HepG2 (cell line): ENCODE measurements around the gene LCAT. TPM values are rescaled to one million over a fixed set of nuclear protein-coding genes. Genes with fewer than 3 reads are reported as not detected.
A peak's percentile ranks its signal among the peaks of the same experiment; 100 is the strongest.

Source experiments
- ATAC-seq: fragments of 200-7000 bp; cut with Tn5 transposase; 3 replicates; pipeline ENCODE4 v1.9.1; 2020; ENCODE audit warnings: mild to moderate bottlenecking, moderate library complexity
- BruUV-seq: library from RNA; stranded (reverse); fragments of 400-500 nt; replicated peaks from 2 replicates; lab custom pipeline; 2021; lab: Mats Ljungman, UMichigan
- CTCF ChIA-PET: fragments of 300-600 bp; formaldehyde crosslinking; extraction: SDS; loops from one replicate; lab custom pipeline; 2021; ENCODE audit warnings: low total read pairs, inconsistent platforms, low intra/inter-chr PET ratio; lab: Yijun Ruan, JAX
- POLR2A ChIA-PET: fragments of 350-600 bp; sonication (Branson Sonifier 250); formaldehyde crosslinking; loops from one replicate; lab custom pipeline; 2020; ENCODE audit warnings: antibody characterized with exemption, inconsistent platforms; lab: Yijun Ruan, JAX
- DNase-seq: peaks from one replicate; pipeline ENCODE4 v3.0.0-alpha.2; 2015; ENCODE audit warnings: low spot score
- FAIRE-seq: peaks from 3 replicates; lab custom pipeline; 2011; peaks lifted over from hg19 to GRCh38; lab: Jason Lieb, UNC
- H2AFZ ChIP-seq: one replicate; pipeline ENCODE4 v1.6.1; 2011; ENCODE audit warnings: low read length, inconsistent platforms
- H3K27ac ChIP-seq: fragments of 300-600 bp; 3 replicates; pipeline ENCODE4 v1.8.0; 2011; ENCODE audit warnings: mixed run types, mild to moderate bottlenecking, mixed read lengths, low read length, inconsistent platforms; ENCODE audit not compliant: insufficient read depth; ENCODE audit errors: extremely low read length
- H3K27me3 ChIP-seq, 2 experiments: fragments of 200-600 bp in 1 of 2; 2 replicates in 1 of 2; 3 replicates in 1 of 2; pipeline versions ENCODE4 v1.6.0 to v1.8.0; 2011; ENCODE audit warnings: low read length in 2 of 2, mild to moderate bottlenecking in 2 of 2, moderate library complexity in 2 of 2, inconsistent platforms in 1 of 2; ENCODE audit not compliant: insufficient read depth in 2 of 2, control insufficient read depth in 1 of 2
- H3K36me3 ChIP-seq, 2 experiments: fragments of 200-600 bp in 1 of 2; replicated peaks in 1 of 2; 2 replicates in 1 of 2; 3 replicates in 1 of 2; pipeline versions ENCODE4 v1.5.1 to v1.8.0; 2011; ENCODE audit warnings: low read length in 2 of 2, inconsistent platforms in 1 of 2; ENCODE audit not compliant: insufficient read depth in 2 of 2, control insufficient read depth in 1 of 2
- H3K4me1 ChIP-seq: 2 replicates; pipeline ENCODE4 v1.5.1; 2012; ENCODE audit warnings: low read length, inconsistent platforms; ENCODE audit not compliant: insufficient read depth
- H3K4me2 ChIP-seq: 2 replicates; pipeline ENCODE4 v1.6.0; 2011; ENCODE audit warnings: low read depth, low read length, inconsistent platforms
- H3K4me3 ChIP-seq, 3 experiments: fragments of 200-600 bp in 1 of 3; sonication (generic), shearing (Covaris generic) in 1 of 3; replicated peaks in 1 of 3; 2 replicates each; pipeline ENCODE4 v1.5.1; 2011 to 2016; ENCODE audit warnings: low read length in 3 of 3, inconsistent platforms in 2 of 3, low read depth in 2 of 3, mild to moderate bottlenecking in 2 of 3, control low read depth in 1 of 3, mixed read lengths in 1 of 3; ENCODE audit not compliant: insufficient read depth in 1 of 3
- H3K79me2 ChIP-seq: one replicate; pipeline ENCODE4 v1.6.1; 2011; ENCODE audit warnings: low read length, inconsistent platforms; ENCODE audit not compliant: insufficient read depth
- H3K9ac ChIP-seq: 2 replicates; pipeline ENCODE4 v1.6.0; 2011; ENCODE audit warnings: mild to moderate bottlenecking, low read depth, low read length, inconsistent platforms; ENCODE audit not compliant: insufficient read depth
- H3K9me3 ChIP-seq: 2 replicates; pipeline ENCODE4 v1.5.1; 2012; ENCODE audit warnings: mild to moderate bottlenecking, low read length
- H4K20me1 ChIP-seq: 2 replicates; pipeline ENCODE4 v1.6.0; 2011; ENCODE audit warnings: inconsistent platforms, mild to moderate bottlenecking, low read length, moderate library complexity; ENCODE audit not compliant: insufficient read depth
- ASH2L ChIP-seq: fragments of 300-600, 200-600 bp; sonication (generic); IDR thresholded peaks from 2 replicates; pipeline ENCODE4 v1.7.0; 2017; ENCODE audit warnings: low read depth, mild to moderate bottlenecking, moderate library complexity, mixed read lengths, low read length; ENCODE audit not compliant: insufficient read length
- FOXK2 ChIP-seq: fragments of 450-650 bp; IDR thresholded peaks from 2 replicates; pipeline ENCODE4 v1.6.1; 2016
- HDAC2 ChIP-seq: sonication (generic); formaldehyde crosslinking; IDR thresholded peaks from 2 replicates; pipeline ENCODE4 v1.4.0; 2020; ENCODE audit warnings: missing genetic modification reagents
- HNRNPUL1 ChIP-seq: fragments of 200-400 bp; formaldehyde crosslinking; IDR thresholded peaks from 2 replicates; pipeline ENCODE4 v1.6.1; 2017; ENCODE audit warnings: low read depth, mild to moderate bottlenecking, low read length, moderate library complexity
- POLR2A ChIP-seq, 2 experiments: IDR thresholded peaks; 2 replicates each; pipeline ENCODE4 v1.6.1; 2011; ENCODE audit warnings: low read depth in 2 of 2, low read length in 2 of 2, mild to moderate bottlenecking in 1 of 2, moderate library complexity in 1 of 2; ENCODE audit not compliant: insufficient read depth in 1 of 2
- PRMT3 ChIP-seq: sonication (generic); formaldehyde crosslinking; IDR thresholded peaks from 2 replicates; pipeline ENCODE4 v1.8.1; 2022; ENCODE audit warnings: low read depth, mild to moderate bottlenecking, moderate library complexity, missing genetic modification reagents, borderline replicate concordance
- RARA ChIP-seq: IDR thresholded peaks from 2 replicates; pipeline ENCODE4 v1.6.1; 2016; ENCODE audit warnings: missing genetic modification reagents, missing compliant biosample characterization
- RBM22 ChIP-seq: fragments of 200-400 bp; formaldehyde crosslinking; optimal IDR thresholded peaks from 2 replicates; pipeline ENCODE3; 2017; ENCODE audit warnings: mild to moderate bottlenecking, low read length, moderate library complexity
- THAP7 ChIP-seq: sonication (generic); formaldehyde crosslinking; IDR thresholded peaks from 2 replicates; pipeline ENCODE4 v1.8.1; 2023; ENCODE audit warnings: mild to moderate bottlenecking, missing genetic modification reagents
- ZBTB37 ChIP-seq: sonication (generic); formaldehyde crosslinking; IDR thresholded peaks from 2 replicates; pipeline ENCODE4 v1.4.0; 2020; ENCODE audit warnings: mild to moderate bottlenecking, missing genetic modification reagents
- ZBTB38 ChIP-seq: sonication (generic); formaldehyde crosslinking; IDR thresholded peaks from 2 replicates; pipeline ENCODE4 v1.5.1; 2020; ENCODE audit warnings: mild to moderate bottlenecking, missing genetic modification reagents
- ZC3H13 ChIP-seq: sonication (generic); formaldehyde crosslinking; IDR thresholded peaks from 2 replicates; pipeline ENCODE4 v1.8.1; 2023; ENCODE audit warnings: mild to moderate bottlenecking, missing genetic modification reagents, moderate library complexity
- ZFX ChIP-seq: sonication (generic); formaldehyde crosslinking; IDR thresholded peaks from 2 replicates; pipeline ENCODE4 v1.4.0; 2020; ENCODE audit warnings: mild to moderate bottlenecking, low read depth, missing genetic modification reagents, moderate library complexity
- ZNF501 ChIP-seq: sonication (generic); formaldehyde crosslinking; IDR thresholded peaks from 2 replicates; pipeline ENCODE4 v1.5.1; 2020; ENCODE audit warnings: mild to moderate bottlenecking, moderate library complexity, missing genetic modification reagents
- ZNF737 ChIP-seq: sonication (generic); formaldehyde crosslinking; IDR thresholded peaks from 2 replicates; pipeline ENCODE4 v1.5.0; 2020; ENCODE audit warnings: missing genetic modification reagents, mild to moderate bottlenecking, borderline replicate concordance
- ZNF75D ChIP-seq: sonication (generic); formaldehyde crosslinking; IDR thresholded peaks from 2 replicates; pipeline ENCODE4 v1.8.1; 2023; ENCODE audit warnings: missing genetic modification reagents, mild to moderate bottlenecking, borderline replicate concordance
- ZNF772 ChIP-seq: sonication (generic); formaldehyde crosslinking; IDR thresholded peaks from 2 replicates; pipeline ENCODE4 v1.5.0; 2020; ENCODE audit warnings: mild to moderate bottlenecking, missing genetic modification reagents
- WGBS: methylation state at CpG from one replicate; pipeline ENCODE4 v1.1.6; 2017; ENCODE audit warnings: low lambda C conversion rate; 5-methylcytosine and 5-hydroxymethylcytosine counted together
- in situ Hi-C: cut with HindIII; loops from 2 replicates; pipeline ENCODE4 v1.10.0; 2017; ENCODE audit warnings: low pct_unique_long_range_greater_than_20kb; ENCODE audit not compliant: extremely low pct_ligation_motif_present
- intact Hi-C: fragments of 100-400 bp; cut with micrococcal nuclease; formaldehyde crosslinking; loops from one replicate; pipeline ENCODE4 v1.10.0; 2022; ENCODE audit not compliant: unreplicated experiment
- polyA plus RNA-seq, 8 experiments: library from polyadenylated mRNA; depleted of rRNA in 3 of 8; stranded (reverse) in 7 of 8; unstranded in 1 of 8; fragments of >200 nt; fragmentation: Illumina TruSeq in 4 of 8; extraction: Trizol in 4 of 8; gene quantifications; 2 replicates each; pipeline versions ENCODE4 v1.2.1 to v1.2.3, GENCODE V29; 2011 to 2016; ENCODE audit warnings: low read depth in 4 of 8, missing spikeins in 1 of 8, mixed read lengths in 1 of 8; ENCODE audit not compliant: insufficient read depth in 1 of 8
- total RNA-seq, 5 experiments: library from RNA; depleted of rRNA; stranded (reverse); fragments of >200 nt; fragmentation: Illumina TruSeq; extraction: Trizol; gene quantifications; 2 replicates each; pipeline ENCODE4 v1.2.3, GENCODE V29; 2016; ENCODE audit warnings: low read depth in 1 of 5
- TF ChIP-seq, protein P1 (sequence below): sonication (generic); formaldehyde crosslinking; IDR thresholded peaks from 2 replicates; pipeline ENCODE4 v1.5.1; 2020; ENCODE audit warnings: missing genetic modification reagents, mild to moderate bottlenecking, borderline replicate concordance
- TF ChIP-seq, protein P2 (sequence below): IDR thresholded peaks from 2 replicates; pipeline ENCODE4 v1.6.1; 2016; ENCODE audit warnings: low read depth, control low read depth

LCAT gene
- total and polyA plus RNA-seq, 2 of the 13 experiments (the other 11 are each of a cell fraction or from before 2014, with no cell fraction given), result 36.1 to 38.9 TPM

- Histone ChIP-seq H3K9ac (no peak overlapping the region), H3K79me2 (peaks cover 72% of the 10 kb centered on the region), H4K20me1 (peaks cover 21% of the 10 kb centered on the region), H3K4me3 (no peak overlapping the region), H2AFZ (no peak overlapping the region), H3K27me3 (no peaks in the 10 kb centered on the region; a peak in 1 of 5 replicates), H3K4me2 (peak overlapping the region; percentile 34; the same call in 1 of the 2 replicates), H3K36me3 (peaks cover 28 to 40% of the 10 kb centered on the region in 2 experiments), H3K4me1 (peaks cover 45% of the 10 kb centered on the region), H3K27ac (no peak overlapping the region), H3K9me3 (no peaks in the 10 kb centered on the region)
- no peak for FAIRE-seq
- in situ Hi-C loops (no loop called here), intact Hi-C loops (no loop called here)
- POLR2A ChIA-PET, result interaction anchor here (0.5 to 12.9 kb wide), 8 partner anchors 10 to 485 kb away, joined by 3 to 226 read pairs (median 10); partner anchors contain the start of genes LCAT and PSMB10
- CTCF ChIA-PET, result no interaction called here
- BruUV-seq, result no TSS peak
- no peak for ATAC-seq
- no peak for DNase-seq
- 90% methylated on average over 6 of the region's 6 CpGs for WGBS
- 0 out of 2 replicates have a peak, but pooled peaks have one; percentile 28 for TF ChIP-seq ZC3H13 (CRISPR knock-in tag)
- peak; percentile 57; the same call in 1 of the 2 replicates for TF ChIP-seq ZNF501
- TF ChIP-seq RBM22, result peak; percentile 57
- TF ChIP-seq HNRNPUL1, result no peak
- TF ChIP-seq, protein P1, sequence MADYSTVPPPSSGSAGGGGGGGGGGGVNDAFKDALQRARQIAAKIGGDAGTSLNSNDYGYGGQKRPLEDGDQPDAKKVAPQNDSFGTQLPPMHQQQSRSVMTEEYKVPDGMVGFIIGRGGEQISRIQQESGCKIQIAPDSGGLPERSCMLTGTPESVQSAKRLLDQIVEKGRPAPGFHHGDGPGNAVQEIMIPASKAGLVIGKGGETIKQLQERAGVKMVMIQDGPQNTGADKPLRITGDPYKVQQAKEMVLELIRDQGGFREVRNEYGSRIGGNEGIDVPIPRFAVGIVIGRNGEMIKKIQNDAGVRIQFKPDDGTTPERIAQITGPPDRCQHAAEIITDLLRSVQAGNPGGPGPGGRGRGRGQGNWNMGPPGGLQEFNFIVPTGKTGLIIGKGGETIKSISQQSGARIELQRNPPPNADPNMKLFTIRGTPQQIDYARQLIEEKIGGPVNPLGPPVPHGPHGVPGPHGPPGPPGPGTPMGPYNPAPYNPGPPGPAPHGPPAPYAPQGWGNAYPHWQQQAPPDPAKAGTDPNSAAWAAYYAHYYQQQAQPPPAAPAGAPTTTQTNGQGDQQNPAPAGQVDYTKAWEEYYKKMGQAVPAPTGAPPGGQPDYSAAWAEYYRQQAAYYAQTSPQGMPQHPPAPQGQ (CRISPR knock-in tag), result 0 out of 2 replicates have a peak, but pooled peaks have one; percentile 29
- no peak for TF ChIP-seq ZNF75D (CRISPR knock-in tag)
- TF ChIP-seq ZFX (CRISPR knock-in tag), result no peak
- peak; percentile 23 to 53; a peak in 2 of 4 replicates for TF ChIP-seq POLR2A (IDR thresholded peaks at IDR 0.05; ENCODE audit: insufficient read depth in 1 of 2, low read depth in 2 of 2, low read length in 2 of 2)
- TF ChIP-seq HDAC2 (CRISPR knock-in tag), result 0 out of 2 replicates have a peak, but pooled peaks have one; percentile 13
- TF ChIP-seq ASH2L, result no peak
- TF ChIP-seq, protein P2, sequence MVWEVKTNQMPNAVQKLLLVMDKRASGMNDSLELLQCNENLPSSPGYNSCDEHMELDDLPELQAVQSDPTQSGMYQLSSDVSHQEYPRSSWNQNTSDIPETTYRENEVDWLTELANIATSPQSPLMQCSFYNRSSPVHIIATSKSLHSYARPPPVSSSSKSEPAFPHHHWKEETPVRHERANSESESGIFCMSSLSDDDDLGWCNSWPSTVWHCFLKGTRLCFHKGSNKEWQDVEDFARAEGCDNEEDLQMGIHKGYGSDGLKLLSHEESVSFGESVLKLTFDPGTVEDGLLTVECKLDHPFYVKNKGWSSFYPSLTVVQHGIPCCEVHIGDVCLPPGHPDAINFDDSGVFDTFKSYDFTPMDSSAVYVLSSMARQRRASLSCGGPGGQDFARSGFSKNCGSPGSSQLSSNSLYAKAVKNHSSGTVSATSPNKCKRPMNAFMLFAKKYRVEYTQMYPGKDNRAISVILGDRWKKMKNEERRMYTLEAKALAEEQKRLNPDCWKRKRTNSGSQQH (CRISPR knock-in tag), result no peak
- no peak for TF ChIP-seq ZBTB37 (CRISPR knock-in tag)
- no peak for TF ChIP-seq ZNF737 (CRISPR knock-in tag)
- 0 out of 2 replicates have a peak, but pooled peaks have one; percentile 19 for TF ChIP-seq RARA
- 0 out of 2 replicates have a peak, but pooled peaks have one; percentile 21 for TF ChIP-seq ZBTB38 (CRISPR knock-in tag)
- TF ChIP-seq ZNF772 (CRISPR knock-in tag), result no peak
- 0 out of 2 replicates have a peak, but pooled peaks have one; percentile 15 for TF ChIP-seq THAP7
- 0 out of 2 replicates have a peak, but pooled peaks have one; percentile 42 for TF ChIP-seq PRMT3
- TF ChIP-seq FOXK2, result no peak
Observed at GRCh38 chr16:67964477-67965131, 20.7 kb upstream of the LCAT start.
